HG03342 (cell line): ENCODE data around the gene GTPBP10.
"Not testable (repeated sequence)": the region's sequence is repeated elsewhere in the genome, so short reads cannot be mapped to it uniquely, and the experiment has no call there.

Source experiments
- ATAC-seq: cut with Tn5 transposase; IDR thresholded peaks from one replicate; pipeline ENCODE4 v1.9.1; 2021; ENCODE audit warnings: mild to moderate bottlenecking, moderate library complexity; ENCODE audit not compliant: unreplicated experiment

Gene GTPBP10, protein sequence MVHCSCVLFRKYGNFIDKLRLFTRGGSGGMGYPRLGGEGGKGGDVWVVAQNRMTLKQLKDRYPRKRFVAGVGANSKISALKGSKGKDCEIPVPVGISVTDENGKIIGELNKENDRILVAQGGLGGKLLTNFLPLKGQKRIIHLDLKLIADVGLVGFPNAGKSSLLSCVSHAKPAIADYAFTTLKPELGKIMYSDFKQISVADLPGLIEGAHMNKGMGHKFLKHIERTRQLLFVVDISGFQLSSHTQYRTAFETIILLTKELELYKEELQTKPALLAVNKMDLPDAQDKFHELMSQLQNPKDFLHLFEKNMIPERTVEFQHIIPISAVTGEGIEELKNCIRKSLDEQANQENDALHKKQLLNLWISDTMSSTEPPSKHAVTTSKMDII

DNA sequence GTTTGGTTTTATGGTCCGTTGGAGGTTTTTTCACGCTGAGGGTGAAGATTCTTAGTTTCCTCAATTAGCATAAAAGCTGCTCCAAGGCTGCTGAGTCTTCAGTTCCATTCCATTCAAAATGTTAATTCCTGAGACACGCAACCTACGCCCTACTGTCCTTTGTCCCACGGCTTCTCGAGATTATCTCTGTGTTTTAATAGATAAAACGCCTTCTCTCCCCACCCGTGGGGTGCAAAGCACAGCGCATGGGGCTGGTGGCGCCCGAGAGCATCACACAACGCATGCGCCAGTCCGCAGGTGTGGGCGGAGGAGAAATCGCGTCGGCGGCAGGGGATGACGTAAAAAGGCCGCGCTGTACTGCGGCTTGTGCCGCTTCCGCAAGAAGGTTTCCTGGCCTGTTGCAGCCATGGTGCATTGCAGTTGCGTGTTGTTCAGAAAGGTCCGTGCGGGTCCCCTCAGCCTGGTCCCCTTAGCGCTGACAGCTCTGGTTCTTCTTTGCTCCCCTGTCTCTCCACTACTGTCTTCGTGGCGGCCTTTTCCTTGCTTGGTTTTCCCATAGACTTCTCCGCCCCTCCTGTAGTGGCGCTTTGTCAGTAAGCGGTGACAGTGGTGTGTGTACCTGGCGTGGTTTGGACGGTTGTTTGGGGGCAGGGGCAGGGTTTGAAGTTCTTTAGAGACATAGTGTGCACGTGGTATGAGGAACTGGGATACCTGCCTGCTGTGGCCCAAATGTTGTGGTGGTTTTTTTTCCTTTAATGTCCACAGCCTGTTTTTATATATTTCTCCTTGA lies at the start of gene GTPBP10:
Gene GTPBP10, plus strand, starts transcription at position 381 of the 790 bp plus-strand sequence. Its CDS starts 26 bp downstream, at position 407.
- ATAC-seq = peak; percentile 96

DNA sequence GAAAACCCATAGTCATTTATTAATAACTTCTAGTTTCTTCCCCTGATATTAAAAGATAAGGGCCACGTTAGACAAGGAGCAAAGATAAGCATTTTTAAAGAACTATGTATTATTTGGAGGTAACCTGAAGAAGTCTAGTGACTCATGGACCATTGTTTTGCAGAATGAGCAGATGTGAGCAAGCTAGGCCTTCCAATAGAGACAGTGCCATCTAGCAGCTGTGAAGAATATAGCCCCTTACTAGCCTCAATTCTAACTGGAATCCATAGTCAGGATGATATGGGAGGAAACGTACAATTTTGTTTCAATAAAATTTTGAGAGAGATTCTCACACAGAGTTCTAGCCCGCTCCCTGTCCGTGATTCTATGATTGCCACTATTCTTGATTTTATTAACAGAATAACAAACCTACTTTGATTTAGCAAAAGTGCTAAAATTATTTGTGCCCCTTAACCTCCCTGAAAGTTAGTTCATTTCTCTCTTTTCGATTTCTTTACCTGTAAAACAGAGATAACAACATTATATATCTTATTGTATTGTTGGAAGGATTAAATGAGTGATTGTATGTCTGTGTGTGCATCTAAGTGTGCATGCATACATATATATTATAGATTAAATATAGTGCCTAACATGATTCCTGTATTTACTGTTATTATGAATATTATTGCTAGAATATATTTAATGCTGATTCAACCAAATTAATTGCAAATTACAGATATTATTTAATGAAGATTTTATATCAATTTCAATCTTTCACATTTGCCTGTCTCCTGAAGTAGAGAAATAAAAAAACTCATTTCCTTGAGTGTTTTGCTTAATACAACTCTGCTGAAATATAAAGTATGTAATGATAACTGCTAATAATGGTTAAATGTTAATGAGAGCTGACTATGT lies 48.1 kb upstream of the GTPBP10 start:
- ATAC-seq = peak; percentile 91

DNA sequence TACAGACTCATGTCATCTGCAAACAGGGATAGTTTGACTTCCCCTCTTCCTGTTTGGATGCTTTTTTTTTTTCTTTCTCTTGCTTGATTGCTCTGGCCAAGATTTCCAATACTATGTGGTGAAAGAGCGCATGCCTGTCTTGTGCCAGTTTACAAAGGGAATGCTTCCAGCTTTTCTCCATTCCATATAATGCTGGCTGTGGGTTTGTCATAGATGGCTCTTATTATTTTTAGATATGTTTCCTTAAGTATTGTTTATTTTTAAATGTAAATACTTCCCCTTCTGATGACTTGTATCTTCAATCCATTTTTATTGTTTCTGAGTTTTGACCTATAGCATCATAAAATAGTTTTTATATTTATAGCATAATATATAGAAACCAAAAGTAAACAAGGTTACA lies 43.3 kb upstream of the GTPBP10 start:
- no peak for ATAC-seq

DNA sequence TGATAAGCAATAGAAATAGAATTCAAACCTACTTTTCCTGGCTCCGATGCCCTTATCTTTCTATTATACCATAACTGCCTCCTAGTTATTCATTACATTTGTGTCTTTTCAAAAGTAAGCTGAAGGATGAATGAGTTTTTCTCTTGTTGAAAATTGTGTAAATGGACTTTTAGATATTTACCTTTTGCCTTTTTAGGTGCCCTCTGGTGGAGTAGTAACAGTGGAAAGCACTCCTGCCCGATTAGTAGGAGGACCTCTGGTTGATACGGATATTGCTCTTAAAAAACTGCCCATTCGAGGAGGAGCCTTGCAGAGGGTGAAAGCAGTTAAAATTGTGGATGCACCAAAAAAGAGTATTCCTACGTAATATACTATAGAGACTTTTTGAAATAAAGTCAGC lies 36.6 kb upstream of the GTPBP10 start:
- ATAC-seq = no peak

DNA sequence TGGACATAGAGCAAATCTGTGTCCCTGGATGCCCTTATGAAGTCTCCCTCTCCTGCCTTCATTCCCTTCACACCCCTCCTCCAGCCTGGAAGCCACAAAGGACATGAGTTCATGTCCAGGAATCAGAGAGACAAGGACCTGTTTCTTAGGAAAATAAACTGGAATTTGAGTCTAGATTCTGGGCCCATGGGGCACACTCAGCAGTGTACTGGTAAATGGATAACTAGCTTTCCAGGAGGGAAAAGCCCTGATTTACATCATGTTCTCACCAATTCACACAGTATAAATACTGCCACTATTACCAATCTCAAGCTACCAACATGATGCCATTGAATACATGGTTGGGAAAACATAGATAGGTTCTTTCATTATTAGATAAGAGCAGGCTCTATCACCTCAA lies 35.3 kb upstream of the GTPBP10 start:
- ATAC-seq = no peak

DNA sequence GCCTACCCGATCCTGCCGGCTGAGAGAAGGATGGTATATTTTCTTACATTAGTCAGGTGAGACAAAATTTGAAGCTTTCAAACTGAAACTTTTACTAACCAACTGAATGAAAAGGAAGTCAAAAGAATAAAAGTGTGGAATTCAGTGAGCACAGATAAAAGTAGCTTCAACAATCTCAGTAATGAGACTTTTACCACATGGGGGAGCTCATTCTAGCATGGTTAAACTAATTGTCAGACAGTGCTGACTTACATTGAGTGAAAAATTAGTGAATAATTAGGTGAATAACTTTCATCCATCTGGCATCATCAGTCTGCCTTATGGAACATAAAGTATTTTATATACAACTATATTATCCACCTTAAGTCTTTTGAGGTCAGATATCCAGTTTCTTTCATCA lies 33.8 kb upstream of the GTPBP10 start:
- ATAC-seq = no peak

DNA sequence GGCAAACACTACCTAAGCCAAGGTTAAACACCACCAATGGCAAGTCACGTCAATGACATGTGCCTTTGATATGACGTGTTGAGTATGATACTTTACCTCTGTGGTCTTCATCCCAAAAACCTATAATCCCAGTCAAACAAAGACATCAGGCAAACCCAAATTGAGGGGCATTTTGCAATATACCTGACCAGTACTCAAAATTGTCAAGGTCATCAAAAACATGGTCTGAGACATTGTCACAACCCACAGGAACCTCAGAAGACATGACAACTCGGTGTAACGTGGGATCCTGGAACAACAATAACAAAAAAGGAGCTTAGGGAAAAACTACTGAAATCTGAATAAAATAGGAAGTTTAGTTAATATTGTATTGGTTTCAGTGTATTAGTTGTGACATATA lies 32.6 kb upstream of the GTPBP10 start:
- ATAC-seq = no peak

DNA sequence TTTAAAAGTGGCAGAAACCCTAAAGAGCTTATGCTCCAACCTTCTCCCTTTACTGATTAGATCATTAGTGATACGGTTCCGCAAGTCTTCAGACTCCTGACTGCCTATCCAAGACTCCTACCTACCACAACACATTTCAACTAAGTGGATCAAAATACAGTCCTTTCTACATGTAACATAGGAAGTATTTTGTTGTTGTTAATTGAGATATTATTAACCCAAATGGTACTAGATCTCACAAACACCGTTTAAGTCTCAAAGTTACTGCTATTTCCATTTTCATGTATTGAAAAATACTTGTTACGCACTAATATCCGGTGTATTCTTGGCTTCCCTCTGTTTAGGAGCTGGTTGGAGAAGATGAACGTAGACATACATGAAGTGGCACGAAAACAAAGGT lies 26.5 kb upstream of the GTPBP10 start:
- ATAC-seq = no peak

DNA sequence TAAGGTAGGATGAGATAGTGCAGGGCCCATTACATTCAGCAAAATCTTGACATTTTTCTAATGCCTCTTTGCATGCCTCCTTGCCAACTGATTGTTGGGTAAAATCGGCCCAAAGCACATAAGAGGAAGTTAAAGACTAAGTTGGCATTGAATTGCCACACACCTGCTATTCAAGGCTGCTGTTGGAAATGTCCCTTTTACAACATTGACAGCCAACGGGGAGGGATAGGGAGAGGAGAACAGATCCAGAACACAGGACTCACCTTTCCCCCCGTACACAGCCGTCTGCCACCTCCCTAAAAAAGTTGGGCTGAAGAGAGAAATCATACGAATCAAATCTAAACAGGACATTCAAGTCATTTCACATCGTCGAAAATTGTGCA lies 26.1 kb upstream of the GTPBP10 start:
- ATAC-seq = no peak

DNA sequence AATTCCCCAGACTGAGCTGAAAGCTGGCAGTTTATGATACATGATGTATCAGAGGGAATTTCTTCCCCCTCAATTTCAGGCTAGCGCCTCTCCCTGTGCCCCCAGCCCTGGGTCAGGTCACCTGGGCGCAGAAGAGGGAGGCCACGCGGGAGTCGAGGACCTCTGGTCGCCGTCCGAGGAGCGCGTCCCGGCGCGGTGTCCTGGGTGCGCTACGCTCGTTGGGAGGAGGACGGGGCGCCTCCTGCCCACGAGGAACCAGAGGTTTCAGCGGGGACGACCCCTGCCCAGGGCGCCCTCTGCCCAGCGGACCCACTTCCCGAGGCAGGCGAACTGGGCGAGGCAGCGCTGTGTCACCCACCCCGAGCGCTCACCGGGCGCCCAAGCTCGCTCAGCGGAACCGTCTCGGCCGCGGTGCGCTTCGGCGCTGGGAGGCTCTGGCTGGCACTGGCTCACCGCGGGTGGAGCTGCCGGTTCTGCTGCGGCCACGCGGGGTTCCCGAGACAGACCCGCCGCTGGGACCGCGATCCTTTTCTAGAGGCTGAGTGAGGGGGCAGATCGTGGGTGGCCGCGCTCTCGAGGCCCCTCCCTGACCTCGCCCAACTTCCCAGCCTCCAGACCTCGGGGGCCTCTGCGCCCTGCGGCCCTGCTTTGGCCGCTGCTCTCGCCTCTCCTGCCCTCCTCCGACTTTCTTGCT lies 25.6 kb upstream of the GTPBP10 start, which contains the start of gene FAM237B:
Gene FAM237B, minus strand, starts transcription at position 504 of the 694 bp plus-strand sequence. CDS start 1,556 bp downstream, outside the sequence.
- ATAC-seq = no peak

DNA sequence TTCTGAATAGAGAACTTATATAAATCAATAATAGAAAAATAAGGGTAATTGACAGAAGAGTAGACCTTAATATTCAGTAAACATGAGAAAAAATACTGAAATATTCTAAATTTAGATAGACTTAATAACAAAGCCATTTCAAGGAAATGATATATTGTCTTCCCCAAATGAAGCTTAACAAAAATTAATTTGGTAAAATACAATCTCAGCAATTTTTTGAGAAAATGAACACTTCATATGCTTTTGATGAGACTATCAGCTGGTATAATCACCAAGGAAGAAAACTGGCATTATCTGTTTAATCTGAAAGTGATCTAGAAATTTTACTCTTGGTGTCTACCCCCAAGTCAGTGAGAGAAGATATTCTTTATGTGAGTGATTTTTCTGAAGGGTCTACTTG lies 23.7 kb upstream of the GTPBP10 start:
- no peak for ATAC-seq

DNA sequence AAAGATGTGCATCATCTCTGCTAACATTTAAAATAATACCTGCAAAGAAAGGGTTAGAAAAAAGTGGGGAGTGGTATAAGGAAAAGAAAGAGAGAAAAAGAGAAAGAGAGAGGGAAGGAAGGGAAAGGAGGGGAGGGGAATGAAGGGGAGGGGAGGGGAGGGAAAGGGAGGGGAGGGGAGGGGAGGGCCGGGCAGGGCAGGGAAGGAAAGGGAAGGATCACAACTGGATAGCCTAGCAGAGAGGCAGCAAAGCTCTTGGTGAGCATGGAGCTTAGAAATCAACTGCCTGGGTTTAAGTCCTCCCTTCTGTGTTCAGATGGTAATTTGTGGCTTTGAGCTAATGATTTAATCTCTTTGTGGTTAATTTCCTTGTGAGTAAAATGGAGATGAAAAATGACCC lies 20.0 kb upstream of the GTPBP10 start:
- ATAC-seq = no peak

DNA sequence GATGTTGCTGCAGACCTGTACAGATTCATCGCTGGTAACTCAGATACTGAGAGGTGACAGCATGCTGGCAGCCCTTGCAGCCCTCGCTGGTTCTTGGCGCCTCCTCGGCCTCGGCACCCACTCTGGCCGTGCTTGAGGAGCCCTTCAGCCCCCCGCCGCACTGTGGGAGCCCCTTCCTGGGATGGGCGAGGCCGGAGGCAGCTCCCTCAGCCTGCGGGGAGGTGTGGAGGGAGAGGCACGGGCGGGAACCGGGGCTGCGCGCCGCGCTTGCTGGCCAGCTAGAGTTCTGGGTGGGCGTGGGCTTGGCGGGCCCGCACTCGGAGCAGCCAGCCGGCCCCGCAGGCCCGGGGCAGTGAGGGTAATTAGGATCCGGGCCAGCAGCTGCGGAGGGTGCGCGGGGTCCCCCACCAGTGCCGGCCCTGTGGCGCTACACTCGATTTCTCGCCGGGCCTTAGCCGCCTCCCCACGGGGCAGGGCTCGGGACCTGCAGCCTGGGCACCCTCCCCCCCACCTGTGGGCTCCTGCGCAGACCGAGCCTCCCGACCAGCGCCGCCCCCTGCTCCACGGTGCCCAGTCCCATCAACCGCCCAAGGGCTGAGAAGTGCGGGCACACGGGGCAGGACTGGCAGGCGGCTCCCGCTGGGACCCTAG lies 12.2 kb upstream of the GTPBP10 start:
- ATAC-seq = no peak

DNA sequence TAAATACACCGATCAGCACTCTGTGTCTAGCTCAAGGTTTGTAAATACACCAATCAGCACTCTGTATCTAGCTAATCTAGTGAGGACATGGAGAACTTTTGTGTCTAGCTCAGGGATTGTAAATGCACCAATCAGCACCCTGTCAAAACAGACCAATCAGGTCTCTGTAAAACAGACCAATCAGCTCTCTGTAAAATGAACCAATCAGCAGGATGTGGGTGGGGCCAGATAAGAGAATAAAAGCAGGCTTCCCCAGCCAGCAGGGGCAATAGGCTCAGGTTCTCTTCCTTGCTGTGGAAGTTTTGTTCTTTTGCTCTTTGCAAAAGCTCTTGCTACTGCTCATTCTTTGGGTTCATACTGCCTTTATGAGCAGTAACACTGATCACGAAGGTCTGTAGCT lies 11.6 kb upstream of the GTPBP10 start:
- not testable (repeated sequence) for ATAC-seq

DNA sequence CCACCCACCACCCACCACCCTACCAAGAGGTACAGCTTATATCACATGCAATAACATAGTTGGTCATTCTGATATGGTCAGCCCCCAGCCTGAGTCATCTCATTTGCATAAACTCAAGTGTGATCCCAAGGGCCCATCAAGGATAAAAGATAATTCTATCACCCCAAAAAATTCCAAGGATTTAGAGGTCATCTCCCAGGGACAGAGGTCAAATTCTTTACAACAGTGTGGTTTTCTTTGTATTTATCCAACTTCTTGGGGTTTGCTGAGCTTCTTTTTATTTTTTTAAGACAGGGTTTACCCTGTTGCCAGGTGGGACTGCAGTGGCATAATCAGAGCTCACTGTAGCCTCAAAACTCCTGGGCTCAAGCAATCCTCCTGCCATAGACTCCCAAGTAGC lies 9.4 kb upstream of the GTPBP10 start:
- no peak for ATAC-seq

DNA sequence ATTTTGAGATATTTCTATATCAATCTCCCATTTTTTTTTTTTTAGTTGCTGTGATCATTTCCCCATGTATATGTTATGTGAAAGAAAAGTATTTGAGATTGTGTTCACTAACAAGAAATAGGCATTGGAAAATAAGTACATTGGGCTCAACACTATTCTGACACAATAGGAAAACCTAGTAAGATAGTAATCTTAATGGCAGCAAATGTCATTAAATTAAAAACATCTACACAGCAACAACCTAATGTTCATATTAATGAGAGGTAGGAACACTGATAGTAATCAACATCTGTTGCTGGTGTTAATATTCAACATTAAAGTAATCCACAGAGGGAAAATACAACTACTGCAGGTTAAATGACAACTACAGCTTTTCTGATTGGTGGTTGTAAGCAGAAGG lies 1.5 kb upstream of the GTPBP10 start:
- no peak for ATAC-seq

DNA sequence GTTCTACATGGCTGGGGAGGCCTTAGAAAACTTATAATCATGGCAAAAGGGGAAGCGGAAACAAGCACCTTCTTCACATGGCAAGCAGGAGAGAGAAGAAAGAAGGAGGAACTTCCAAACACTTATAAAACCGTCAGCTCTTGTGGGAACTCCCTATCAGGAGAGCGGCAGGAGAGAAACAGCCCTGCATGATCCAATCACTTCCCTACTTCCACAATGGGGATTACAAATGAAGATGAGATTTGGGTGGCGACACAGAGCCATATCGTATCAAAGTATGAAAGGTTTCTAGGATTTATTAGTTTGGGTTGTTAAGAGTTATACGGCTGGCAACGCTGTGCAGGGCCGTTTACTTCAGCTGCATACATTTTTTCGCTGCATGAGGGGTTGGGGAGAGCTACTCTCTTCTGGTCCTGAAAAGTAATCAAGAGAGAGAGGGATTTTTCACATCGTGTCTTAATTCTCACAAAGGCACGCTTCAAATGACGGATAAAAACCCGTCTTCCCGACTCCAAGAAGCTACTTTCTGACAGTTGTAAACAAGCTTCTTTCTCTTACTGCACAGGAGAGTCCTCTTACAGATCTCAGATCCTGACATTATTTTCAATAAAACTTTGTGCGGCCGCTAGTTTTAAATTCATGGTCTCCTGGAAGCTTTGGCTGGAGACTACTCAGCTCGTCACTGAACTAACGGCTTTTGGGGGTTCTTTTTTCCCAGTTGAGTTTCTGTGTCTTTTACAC lies 751 bp upstream of the GTPBP10 start:
- ATAC-seq = peak; percentile 21

DNA sequence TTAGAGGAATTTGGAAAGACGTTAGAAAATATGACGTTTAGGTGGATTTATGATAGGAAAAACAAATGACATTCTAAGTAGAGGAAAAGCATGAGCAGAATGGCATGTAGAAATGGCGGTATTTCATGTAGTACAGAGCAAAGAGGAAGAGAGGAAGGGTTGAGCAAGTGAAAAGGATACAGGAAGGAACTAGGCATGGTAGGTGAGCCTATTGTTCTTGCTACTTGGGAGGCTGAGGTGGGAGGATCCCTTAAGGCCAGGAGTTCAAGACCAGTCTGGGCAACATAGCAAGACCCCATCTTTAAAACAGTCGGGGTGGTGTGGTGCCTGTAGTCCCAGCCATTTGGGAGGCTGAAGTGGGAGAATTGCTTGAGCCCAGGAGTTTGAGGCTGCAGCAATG lies 1.2 kb downstream of the GTPBP10 start:
- ATAC-seq = no peak

DNA sequence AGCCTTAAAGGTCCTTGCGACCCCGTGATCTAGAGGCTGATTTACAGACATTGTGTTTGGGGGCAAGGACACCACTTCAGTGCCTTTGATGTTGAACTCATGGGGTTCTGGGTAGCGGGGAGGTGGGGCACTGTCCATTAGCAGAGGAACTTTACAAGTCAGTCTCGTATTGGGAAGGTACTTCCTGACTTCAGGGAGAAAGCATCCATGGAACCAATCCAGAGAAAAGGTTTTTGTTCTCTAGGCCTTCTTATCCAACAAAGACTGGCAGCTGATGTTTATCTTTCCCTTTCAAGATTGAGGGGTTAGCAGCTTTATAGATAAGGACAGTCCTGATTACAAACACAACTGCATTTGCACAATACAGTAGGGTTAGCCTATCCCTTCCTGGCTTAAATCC lies 2.8 kb downstream of the GTPBP10 start:
- ATAC-seq = no peak
